Measurements from ENCODE around the gene AP2A2.

AP2A2 gene

DNA sequence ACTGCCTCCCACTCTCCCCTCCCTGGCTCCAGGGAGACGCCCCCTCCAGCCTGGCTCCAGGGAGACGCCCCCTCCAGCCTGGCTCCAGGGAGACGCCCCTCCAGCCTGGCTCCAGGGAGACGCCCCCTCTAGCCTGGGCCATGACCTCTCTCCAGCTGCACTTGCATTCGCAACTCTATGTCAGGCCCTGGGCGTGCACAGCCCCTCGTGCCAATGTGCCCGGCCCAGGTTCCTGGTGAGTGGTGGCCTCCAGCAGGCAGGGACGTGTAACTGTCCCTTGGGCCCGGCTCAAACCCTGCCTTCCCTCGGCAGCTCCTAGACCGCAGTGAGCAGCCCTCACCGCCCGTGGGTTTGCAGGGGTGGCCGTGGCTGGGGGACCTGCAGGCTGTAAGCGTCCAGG, 104.0 kb downstream of the AP2A2 start:
- DNase-seq (ENCODE audit: low read depth in 2 of 2), result no peak

DNA sequence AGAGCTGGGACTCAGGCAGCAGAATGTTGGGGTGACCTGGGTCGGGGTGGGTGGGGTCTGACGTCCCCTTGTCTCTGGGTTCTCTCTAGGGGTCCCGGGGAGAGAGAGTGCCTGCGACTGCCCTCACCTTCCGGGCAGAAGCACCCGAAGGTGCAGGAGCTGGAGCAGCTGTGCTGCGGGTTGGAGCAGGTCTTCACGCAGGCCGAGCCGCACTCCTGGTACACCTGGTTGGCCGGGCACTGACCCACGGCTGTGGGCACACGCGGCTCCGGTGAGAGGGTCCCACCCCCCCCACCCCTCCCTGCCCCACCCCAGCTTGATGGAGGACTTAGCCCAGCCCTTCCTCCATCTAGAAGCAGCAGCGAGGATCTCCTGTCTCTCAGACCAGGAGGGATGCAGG, 104.4 kb downstream of the AP2A2 start:
- no peak for DNase-seq (ENCODE audit: low read depth in 2 of 2)

DNA sequence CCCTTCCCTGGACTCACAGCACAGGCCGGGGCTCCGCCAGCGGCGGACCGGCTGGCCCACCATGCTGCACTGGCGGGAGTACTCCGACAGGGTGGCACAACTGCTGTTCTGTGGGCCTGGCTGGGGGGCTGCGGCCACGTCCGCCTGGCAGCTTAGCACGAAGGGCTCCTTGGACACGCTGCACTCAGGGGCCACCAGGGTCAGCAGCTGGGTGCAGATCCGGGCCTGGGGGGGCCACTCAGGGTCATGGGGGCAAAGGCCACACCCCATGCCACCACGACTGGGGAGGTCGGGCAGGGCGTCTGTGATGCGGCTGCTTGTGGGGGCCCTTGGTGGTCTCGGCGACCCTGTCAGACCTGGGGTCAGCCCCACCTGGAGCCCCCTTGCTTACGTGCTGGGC, 104.9 kb downstream of the AP2A2 start:
- no peak for DNase-seq (ENCODE audit: low read depth in 2 of 2)

DNA sequence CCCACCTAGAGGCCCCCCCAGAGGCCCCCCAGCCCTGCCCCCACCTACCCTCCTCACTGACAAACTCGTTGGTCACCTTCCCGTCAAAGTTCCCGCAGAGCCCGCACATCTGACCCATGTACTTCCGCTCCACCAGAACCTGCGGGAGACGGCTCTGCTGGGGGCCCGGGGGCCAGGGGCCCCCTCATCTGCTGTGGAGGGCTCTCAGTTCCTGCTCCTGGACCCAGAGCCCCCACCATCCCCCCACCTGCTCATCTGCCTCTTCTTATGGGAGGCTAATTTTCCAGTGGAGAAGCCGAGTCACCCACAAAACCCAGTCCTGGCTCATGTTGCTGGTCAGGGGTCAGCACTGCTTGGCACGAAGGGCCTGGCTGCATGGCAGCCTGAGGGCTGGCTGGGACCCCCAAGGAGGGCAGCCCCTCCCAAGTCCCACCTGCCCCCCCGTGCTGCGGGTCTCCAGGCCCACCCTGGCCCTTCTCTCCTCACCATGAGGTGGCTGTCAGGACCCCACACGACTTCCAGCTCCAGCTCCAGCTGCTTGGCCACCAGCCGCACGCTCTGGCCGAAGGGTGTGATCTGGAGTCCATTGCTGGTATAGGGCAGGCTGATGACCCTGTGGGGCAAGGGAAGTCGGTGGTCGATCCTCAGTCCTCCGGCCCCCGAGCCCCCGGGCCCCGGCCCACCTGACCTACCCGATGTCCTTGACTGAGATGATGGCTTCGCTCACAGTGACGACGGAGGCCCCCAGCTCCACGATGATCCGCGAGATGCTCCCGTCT, 105.6 kb downstream of the AP2A2 start:
- DNase-seq (ENCODE audit: low read depth in 2 of 2), result no peak

DNA sequence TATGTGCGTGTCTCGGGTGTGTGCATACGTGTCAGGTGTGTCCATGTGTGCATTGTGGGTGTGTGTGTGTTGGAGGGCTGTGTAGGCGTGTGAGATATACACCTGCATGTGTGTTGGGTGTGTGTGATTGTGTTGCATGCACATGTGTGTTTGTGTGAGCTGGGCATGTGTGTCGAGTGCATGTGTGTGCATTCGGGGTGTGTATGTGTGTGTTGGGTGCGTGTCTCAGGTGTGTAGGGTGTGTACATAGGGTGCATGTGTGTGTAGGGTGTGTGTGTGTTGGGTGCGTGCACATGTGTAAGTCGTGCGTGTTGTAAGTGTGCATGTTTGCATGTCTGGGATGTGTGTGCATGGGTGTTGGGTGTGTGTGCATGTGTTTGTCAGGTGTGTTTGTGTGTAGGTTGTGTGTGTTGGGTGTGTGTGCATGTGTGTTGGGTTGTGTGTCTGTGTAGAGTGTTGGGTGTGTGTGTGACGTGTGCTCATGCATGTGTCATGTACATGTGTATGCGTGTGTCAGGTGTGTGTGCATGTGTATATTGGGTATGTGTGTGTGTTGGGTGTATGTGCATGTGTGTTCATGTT, 106.7 kb downstream of the AP2A2 start:
- no peak for DNase-seq (ENCODE audit: low read depth in 2 of 2)

DNA sequence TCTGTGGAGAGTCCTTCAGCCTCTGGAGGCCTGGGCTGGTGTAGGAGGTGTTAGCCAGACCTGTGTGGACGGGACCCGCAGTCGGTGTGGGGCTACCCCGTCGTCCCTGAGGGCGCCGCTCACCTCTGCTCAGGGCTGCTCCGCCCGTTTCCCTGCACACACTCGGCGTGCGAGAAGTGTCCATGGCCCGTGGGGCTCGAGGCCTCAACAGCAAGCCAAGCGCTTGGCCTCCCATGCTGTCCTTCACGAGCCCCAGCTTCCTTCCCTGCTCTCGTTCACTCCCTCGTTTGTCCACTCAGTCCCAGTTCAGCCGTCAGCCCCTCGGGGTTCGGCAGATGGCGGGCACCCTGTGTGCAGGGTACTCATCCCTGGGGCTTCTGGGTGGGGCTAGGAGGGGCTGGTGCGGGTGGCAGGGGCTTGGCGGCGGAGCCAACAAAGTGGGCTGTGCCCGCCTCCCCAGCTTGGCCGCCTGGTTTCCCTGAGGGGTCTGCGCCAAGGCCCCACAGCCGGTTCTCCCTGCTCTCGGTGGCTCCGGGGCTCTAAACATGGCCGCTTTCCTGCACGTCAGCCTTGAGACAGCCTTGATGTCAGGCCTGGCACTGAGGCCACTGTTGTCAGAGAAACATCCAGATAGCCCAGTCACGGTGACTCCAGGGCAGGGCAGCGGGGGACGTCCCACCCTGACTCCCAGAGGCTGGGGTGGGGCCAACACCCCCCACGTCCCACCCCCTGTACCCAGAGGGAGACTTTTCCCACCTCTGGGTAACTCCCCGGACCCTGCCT, 107.5 kb downstream of the AP2A2 start:
- DNase-seq (ENCODE audit: low read depth in 2 of 2), result no peak

DNA sequence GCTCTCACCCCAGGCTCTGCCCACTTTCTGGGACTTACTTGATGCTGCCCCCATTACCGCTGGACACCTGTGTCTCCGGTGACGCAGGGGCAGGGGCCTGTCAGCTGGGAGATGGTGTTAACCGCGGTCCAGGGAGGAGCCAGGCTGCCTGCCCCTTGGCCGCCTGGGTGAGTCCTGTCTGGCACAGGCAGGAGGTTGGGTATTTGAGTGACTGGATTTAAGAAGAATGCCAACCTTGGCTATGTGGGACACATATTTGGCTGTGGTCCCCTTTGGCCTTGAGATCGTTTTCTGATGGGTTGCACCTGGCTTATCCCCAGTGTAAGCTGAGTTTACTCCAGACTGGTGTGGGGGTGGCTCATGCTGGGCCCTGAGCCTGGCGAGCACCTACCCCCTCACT, 108.3 kb downstream of the AP2A2 start:
- no peak for DNase-seq (ENCODE audit: low read depth in 2 of 2)

DNA sequence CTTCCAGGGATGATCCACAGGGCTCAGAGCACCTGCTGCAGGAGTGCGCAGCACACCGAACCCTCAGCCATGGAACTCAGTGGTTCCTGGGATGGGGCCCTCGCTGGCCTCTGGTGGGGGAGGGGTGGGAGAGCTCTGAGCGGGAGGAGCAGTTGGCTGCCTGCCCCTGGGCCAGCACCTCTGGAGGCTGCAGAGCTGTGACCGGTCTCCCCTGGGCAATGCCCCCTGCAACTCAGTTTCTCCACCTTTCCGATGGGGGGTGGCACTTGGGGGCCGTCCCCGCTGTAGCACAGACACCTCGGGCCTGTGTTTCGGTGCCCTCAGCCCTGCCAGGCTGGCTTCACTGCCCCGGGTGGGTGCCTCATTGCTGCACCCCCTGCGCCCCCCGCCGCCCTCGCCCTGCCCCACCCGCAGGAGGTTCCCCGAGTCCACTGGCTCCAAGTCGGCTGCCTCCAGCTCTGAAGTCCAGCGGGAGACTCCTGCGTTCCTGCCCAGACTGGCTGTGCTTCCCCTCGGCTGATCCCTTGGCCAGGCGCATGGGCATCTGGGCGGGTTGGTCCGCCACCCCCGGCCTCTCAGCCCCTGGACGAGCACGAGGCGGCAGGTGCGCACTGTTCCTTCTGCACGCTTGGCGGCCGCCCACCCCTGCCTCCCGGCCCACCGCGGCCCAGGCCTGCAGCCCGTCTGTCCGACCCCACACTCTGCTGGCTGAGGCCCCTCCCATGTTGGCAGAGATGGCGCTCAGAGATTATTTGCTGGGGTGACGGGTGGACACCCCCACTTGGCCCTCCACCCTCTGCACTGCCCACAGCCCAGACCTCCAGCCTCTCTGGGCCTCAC, 109.0 kb downstream of the AP2A2 start:
- no peak for DNase-seq (ENCODE audit: low read depth in 2 of 2)

DNA sequence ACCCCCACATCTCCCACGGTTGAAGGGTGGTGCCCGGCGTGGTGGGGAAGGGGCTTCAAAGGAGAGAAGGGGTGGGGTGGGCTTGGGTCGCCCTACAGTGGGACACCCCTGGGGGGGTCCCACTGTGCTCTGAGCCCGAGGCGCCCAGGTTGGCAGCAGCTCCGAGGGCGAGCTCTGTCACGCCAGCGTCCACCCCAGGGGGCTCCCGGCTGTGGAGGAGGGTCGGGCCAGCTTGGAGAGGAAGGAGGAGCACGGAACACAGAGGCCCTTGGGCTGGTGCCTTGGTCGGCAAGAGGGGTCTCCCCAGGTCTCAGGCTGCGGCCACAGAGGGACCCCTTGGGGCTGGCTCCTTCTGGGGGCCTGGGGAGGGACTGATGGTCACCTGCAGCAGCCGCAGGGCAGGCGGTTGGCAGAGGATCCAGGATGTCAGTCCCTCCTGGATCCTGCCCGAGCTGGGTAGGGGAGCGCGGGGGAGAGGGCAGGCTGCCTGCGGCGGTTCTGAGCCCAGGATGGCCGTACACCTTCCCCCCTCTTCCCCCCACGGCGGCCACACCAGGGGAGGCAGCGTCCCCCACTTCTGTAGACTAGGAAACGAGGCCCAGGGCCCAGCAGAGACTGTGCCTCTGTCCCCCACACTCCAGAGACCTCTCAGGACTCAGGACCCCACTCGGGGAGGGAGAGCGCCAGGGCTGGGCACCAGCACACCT, 110.1 kb downstream of the AP2A2 start:
- no peak for DNase-seq (ENCODE audit: low read depth in 2 of 2)

DNA sequence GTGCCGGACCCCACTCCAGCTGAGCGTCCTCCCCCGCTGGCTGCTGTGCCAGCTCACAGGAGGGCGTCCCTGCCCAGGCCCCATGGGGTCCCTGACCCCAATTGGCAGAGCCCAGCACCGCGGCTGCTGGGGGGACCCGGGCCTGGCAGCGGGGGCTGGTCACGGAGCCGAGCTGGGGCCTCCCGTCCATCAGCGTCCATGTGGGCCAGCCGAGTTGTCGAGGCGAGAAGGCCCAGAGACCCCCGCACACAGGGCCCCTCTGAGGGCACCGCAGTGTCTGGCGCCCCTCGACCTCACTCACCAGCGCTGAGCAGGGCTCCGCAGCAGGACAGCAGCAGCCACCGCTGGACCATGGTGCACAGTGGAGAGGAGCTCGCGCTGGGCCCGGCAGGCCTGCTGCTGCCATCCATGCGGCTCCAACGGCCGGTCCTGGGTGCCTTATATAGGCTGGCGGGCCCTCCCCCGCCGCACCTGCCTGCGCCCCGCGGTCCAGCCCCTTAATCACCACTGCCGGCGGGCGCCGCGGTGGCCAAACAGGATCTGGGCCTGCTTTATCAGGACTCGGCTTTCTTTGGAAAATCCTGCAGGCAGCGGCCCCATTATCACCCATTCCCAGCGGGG, 110.7 kb downstream of the AP2A2 start, which contains the start of gene MUC6:
MUC6 (minus strand) TSS at position 416 of the 621 bp plus-strand sequence; CDS start at position 353, 63 bp downstream.
- no peak for DNase-seq (ENCODE audit: low read depth in 2 of 2)

DNA sequence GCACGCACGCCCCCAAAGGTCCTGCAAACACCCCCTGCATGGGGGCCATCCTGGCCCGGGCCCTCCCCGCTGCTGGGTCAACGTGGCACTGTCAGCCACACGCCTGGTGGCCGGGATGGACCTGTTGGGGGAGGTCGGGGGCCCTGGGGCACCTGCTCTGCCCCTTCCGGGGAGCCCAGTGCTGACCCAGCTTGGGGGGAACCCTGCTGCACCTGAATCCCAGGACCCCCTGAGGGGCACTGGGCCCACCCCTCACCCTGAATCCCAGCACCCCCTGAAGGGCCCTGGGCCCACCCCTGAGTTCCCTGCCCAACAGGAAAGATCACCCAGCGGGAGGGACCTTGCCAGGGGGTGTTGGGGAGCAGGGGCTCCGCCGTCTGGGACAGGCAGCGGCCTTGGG, 111.3 kb downstream of the AP2A2 start:
- no peak for DNase-seq (ENCODE audit: low read depth in 2 of 2)

DNA sequence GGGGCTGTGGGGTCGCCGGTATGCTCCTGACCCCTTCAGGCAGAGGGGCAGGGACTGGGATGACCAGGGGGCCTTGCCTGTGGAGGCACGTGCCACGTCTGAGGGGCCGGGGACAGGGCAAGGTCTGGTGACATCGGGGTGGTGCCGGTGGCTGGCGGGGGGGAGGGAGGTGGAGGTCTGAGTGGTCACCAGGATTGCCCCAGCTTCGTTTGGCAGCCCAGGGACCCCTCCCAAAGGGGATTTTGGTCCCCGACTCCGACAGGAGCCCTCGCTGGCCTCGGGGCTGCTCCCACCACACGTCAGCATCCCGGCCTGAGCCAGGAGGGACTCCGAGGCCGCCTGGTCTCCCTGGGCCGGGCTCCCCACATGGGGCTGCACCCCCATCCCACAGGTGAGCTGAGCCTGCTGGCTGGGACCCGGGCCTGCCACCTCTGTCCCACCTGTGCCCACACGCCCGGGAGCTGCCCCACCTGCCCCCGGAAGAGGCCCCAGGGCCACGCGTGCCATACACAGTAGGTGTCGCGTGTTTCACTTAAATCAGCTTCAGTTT, 111.9 kb downstream of the AP2A2 start:
- DNase-seq (ENCODE audit: low read depth in 2 of 2), result no peak

DNA sequence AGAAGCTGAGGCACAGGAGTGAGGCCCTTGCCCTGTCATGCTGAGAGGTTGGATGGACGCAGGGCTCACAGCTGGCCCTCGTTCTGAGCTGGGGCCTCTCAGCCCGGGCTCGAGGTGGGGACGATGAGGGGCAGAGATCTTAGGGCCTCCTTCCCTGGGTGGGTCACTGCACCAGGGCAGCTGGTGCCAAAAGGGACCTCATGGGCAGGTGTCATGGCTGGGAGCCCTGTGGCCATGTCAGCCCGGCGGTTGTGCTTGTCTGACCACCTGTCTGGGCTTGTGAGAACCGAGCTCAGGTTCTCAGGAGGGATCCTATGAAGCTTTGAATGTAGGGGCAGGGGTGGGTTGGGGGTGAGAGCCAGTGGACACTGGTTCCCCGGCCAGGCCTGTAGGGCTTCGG, 112.7 kb downstream of the AP2A2 start:
- DNase-seq (ENCODE audit: low read depth in 2 of 2), result no peak

DNA sequence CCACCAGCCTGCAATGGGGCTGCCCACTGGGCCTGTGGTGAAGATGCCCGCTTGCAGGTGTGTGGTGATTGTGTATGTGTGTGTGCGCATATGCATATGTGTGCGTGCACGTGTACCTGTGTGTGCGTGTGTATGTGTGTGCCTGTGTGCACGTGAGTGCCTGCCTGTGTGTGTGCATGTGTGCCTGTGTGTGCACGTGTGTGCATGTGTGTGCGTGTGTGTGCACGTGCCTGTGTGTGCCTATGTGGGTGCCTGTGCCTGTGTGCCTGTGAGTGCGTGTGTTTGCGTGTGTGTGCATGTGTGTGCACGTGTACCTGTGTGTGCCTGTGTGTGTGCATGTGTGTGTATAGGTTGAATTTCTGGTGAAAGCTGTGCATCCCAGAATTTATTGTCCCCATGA, 113.3 kb downstream of the AP2A2 start:
- DNase-seq (ENCODE audit: low read depth in 2 of 2), result no peak

DNA sequence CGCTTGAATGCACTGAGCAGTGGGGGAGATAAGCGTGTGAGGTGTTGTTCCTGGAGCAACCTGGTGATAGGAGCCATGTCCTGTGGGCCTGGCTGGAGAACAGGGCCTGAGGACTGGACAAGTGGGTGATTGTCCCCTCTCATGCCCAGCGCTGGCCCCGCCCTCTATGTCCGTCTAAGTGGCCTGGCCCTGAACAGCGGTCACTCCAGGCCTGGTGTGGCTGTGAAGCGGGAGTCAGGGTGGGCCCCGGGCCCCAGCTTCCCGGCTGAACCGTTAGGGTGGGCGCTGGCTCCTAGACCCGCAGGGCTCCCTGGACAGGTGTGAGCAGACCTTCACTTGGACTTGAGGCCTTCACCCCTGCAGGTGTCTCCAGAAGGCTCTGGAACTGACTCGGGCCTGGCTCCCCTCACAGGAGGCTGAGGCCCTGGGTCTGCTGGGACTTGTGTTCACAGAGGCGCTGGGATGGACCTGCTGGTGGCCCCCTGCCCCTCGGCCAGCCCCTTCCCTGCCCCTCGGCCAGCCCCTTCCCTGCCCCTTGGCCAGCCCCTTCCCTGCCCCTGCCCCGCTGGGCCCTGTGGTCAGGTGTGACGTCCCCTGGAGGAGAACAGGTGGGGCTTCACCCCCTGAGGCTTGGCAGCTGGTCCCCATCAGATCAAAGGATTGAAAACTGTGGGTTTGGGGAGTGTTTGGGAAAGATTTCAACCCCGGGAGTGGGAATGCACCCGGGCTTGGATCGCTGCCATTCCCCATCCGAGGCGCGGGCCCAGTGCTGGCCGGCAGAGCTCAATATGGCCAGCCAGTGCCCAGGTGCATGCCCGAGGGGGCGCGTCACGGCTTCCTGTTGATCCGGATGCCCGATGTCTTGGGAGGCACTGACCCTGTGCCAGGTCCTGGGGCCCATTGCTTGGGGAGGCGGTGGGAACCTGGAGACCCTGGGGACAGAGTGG, 114.1 kb downstream of the AP2A2 start:
- no peak for DNase-seq (ENCODE audit: low read depth in 2 of 2)

DNA sequence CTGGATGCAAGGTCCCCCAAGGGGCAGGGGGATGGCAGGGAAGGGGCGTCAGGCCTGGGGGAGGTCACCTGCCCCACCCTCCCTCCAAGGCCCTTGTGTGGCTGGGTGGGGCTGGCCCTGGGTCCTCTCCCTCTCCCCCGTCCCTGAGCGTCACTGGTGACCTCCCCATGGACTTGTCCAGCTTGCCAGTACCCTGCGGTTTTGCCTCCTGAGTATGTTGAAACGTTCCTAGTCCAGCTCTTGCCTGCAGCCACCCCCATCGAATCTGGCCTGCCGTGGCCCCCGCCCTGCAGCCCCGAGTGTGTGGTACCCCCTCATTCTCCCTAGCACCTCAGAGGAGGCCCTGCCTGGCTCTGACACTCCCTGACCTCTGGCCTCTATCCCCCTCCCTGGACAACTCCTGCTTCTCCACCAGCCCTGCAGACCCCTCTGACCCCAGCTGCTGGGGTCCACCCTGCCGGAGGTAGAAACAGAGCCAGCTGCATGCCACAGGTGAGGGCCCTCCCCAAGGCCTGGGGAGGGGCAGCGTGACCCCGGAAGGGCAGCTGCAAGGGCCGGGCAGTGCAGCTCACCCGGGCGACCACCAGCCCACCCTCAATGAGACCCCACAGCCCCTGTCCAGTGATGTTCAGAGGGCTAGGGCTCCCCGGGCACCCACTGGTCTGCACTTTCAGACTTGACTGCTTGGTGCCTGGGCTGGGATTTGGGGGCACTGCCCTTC, 114.9 kb downstream of the AP2A2 start:
- no peak for DNase-seq (ENCODE audit: low read depth in 2 of 2)

DNA sequence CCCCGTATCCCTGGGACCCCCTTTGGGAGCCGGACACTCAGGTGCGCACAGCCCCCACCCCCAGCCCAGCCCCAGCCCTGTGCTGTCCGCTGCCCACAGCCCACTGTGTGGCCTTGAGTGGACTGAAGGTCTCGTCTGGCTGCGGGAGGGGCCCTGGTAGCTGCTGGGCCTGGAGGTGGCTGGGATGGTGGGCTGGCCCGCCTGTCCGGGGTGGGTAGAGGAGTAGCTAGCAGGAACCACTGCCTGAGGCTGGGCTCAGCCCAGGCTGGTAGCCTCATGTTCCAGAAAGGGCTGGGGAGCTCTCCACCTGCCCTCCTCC, 115.4 kb downstream of the AP2A2 start:
- no peak for DNase-seq (ENCODE audit: low read depth in 2 of 2)

DNA sequence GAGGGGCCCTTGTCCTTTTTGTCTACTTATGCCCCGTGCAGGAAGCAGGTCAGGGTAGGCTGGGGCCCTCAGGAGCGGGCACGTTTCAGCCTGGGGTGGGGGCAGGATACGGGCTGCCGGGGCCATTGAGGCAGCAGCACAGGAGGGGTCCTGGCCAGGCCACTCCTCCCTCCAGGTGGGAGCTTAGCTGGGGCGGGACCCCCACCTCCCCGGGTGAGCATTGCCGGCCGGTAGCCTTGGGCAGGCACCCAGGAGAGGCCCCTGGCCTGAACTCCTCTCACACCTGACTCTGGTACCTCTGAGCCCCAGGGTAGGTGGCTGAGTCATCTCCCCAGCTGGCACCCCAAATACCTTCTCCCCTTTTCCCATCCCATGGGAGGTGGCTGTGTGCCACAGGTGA, 115.8 kb downstream of the AP2A2 start:
- no peak for DNase-seq (ENCODE audit: low read depth in 2 of 2)
